A673 (cell line): ENCODE data around the gene DNAH1. TPM values are rescaled to one million over a fixed set of nuclear protein-coding genes. Genes with fewer than 3 reads are reported as not detected.

Experiments
- BruUV-seq: library from RNA; stranded (reverse); fragments of 400-500 nt; replicated peaks from 2 replicates; lab custom pipeline; 2021; lab: Mats Ljungman, UMichigan
- CTCF ChIA-PET: fragments of 300-600 bp; sonication (Branson Sonifier 250); formaldehyde crosslinking; loops from one replicate; lab custom pipeline; 2022; ENCODE audit warnings: antibody characterized with exemption; lab: Charles Lee
- POLR2A ChIA-PET: fragments of 300-600 bp; sonication (Branson Sonifier 250); formaldehyde crosslinking; loops from one replicate; lab custom pipeline; 2022; ENCODE audit warnings: antibody characterized with exemption; ENCODE audit not compliant: low non-redundant PET; lab: Charles Lee
- DNase-seq: peaks from one replicate; pipeline ENCODE4 v3.0.0-alpha.2; 2015; ENCODE audit warnings: low spot score
- H3K27ac ChIP-seq: fragments of 200-600 bp; sonication (generic); 2 replicates; pipeline ENCODE4 v1.5.1; 2016; ENCODE audit warnings: mixed run types, low read depth, mild to moderate bottlenecking, mixed read lengths, antibody characterized with exemption, low read length; ENCODE audit not compliant: poor library complexity, severe bottlenecking
- H3K27me3 ChIP-seq: fragments of 200-600 bp; sonication (generic); replicated peaks from 2 replicates; pipeline ENCODE4 v1.6.1; 2017; ENCODE audit warnings: mixed run types, low read depth, mild to moderate bottlenecking, mixed read lengths, antibody characterized with exemption, low read length; ENCODE audit not compliant: insufficient read depth, poor library complexity
- H3K36me3 ChIP-seq: fragments of 200-600 bp; sonication (generic); 2 replicates; pipeline ENCODE4 v1.6.1; 2016; ENCODE audit warnings: mixed run types, mild to moderate bottlenecking, mixed read lengths, antibody characterized with exemption, low read length; ENCODE audit not compliant: insufficient read depth, poor library complexity, severe bottlenecking
- H3K4me1 ChIP-seq: fragments of 200-600 bp; sonication (generic); 2 replicates; pipeline ENCODE4 v1.6.1; 2017; ENCODE audit warnings: mixed run types, mild to moderate bottlenecking, mixed read lengths, antibody characterized with exemption, low read length; ENCODE audit not compliant: insufficient read depth, poor library complexity, severe bottlenecking
- H3K4me3 ChIP-seq: fragments of 200-600 bp; sonication (generic); 2 replicates; pipeline ENCODE4 v1.5.1; 2016; ENCODE audit warnings: low read depth, mixed run types, mild to moderate bottlenecking, mixed read lengths, low read length; ENCODE audit not compliant: poor library complexity, severe bottlenecking
- H3K9me3 ChIP-seq: fragments of 200-600 bp; sonication (generic); 2 replicates; pipeline ENCODE4 v1.6.1; 2016; ENCODE audit warnings: mixed run types, low read depth, mild to moderate bottlenecking, mixed read lengths, antibody characterized with exemption, low read length; ENCODE audit not compliant: poor library complexity, severe bottlenecking
- EZH2 ChIP-seq: fragments of 200-600 bp; sonication (generic); IDR thresholded peaks from 2 replicates; pipeline ENCODE4 v1.6.1; 2017; ENCODE audit warnings: borderline replicate concordance, low read depth, mild to moderate bottlenecking, mixed read lengths, antibody characterized with exemption, low read length; ENCODE audit not compliant: poor library complexity, severe bottlenecking
- intact Hi-C: fragments of 100-400 bp; cut with micrococcal nuclease; formaldehyde crosslinking; loops from one replicate; pipeline ENCODE4 v1.10.0; 2022; ENCODE audit not compliant: unreplicated experiment
- total RNA-seq: library from RNA; stranded (reverse); gene quantifications from 2 replicates; pipeline ENCODE4 v1.2.3, GENCODE V29; 2021
- TF ChIP-seq, protein P1 (sequence below): fragments of 300-800, 200-600 bp; sonication (generic); conservative IDR thresholded peaks from 2 replicates; pipeline ENCODE4 v1.5.1; 2017; ENCODE audit warnings: low read depth, mild to moderate bottlenecking, antibody characterized with exemption, low read length, moderate library complexity, mixed read lengths

Gene DNAH1
- total RNA-seq, 1 experiment from 2014 or later = 1.3 TPM

DNA sequence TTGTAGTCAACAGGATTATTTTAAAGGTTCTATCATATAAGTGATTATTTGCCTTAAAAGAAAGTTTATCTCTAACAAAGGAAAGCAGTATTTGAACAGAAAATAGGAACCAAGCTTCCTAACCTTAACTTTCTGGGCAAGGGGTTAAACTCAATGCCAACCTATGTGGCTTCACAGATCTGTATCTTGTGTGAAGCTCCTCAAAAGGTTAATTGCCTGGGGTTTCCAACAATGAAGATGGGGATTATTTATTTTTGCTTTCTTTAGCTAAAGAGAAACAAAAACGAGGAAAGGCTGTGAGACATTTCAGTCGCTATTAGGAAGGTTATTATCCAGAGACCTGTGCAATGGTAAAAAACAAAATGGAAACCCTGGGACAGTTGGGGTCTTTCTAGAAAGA lies 36.5 kb upstream of the DNAH1 start:
- POLR2A ChIA-PET = no interaction called here
- TSS peak; percentile 78 for BruUV-seq
- Histone ChIP-seq H3K27ac (no peak overlapping the region), H3K4me1 (peaks cover 7% of the 10 kb centered on the region), H3K4me3 (no peak overlapping the region), H3K36me3 (no peaks in the 10 kb centered on the region), H3K27me3 (no peaks in the 10 kb centered on the region), H3K9me3 (no peaks in the 10 kb centered on the region)
- CTCF ChIA-PET = no interaction called here
- intact Hi-C loops = loop anchor here (5.0 kb wide), 1 partner anchor 37 kb away; no protein-coding TSS in a partner anchor
- TF ChIP-seq, protein P1, sequence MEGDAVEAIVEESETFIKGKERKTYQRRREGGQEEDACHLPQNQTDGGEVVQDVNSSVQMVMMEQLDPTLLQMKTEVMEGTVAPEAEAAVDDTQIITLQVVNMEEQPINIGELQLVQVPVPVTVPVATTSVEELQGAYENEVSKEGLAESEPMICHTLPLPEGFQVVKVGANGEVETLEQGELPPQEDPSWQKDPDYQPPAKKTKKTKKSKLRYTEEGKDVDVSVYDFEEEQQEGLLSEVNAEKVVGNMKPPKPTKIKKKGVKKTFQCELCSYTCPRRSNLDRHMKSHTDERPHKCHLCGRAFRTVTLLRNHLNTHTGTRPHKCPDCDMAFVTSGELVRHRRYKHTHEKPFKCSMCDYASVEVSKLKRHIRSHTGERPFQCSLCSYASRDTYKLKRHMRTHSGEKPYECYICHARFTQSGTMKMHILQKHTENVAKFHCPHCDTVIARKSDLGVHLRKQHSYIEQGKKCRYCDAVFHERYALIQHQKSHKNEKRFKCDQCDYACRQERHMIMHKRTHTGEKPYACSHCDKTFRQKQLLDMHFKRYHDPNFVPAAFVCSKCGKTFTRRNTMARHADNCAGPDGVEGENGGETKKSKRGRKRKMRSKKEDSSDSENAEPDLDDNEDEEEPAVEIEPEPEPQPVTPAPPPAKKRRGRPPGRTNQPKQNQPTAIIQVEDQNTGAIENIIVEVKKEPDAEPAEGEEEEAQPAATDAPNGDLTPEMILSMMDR = no peak
- TF ChIP-seq EZH2 = no peak
- no peak for DNase-seq

DNA sequence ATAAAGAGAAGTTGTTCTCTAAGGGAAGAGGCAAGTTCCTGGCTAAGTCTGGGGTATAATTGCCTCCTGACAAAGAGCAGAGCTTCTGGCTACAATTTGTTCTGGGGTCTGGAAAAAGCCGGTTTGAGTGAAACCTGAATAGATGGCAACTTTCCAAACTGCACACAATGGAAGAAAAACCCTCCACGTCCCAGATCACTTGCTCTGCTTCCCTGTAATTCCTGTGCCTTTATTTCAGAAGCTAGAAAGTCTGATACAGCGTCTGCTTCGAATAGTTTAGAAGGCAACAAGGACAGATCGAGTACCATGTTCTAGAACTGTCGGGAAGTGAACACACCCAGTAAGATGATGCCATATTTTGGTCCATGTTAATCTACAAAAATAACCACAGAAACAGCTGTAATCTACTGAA lies 36.1 kb upstream of the DNAH1 start:
- no peak for TF ChIP-seq EZH2
- TF ChIP-seq, protein P1 = no peak
- Histone ChIP-seq H3K27ac (no peak overlapping the region), H3K36me3 (no peaks in the 10 kb centered on the region), H3K9me3 (no peaks in the 10 kb centered on the region), H3K4me3 (no peak overlapping the region), H3K4me1 (peaks cover 7% of the 10 kb centered on the region), H3K27me3 (no peaks in the 10 kb centered on the region)
- no TSS peak for BruUV-seq
- ChIA-PET POLR2A (no interaction called here), CTCF (no interaction called here)
- DNase-seq = peak; percentile 21
- intact Hi-C loops = no loop called here

DNA sequence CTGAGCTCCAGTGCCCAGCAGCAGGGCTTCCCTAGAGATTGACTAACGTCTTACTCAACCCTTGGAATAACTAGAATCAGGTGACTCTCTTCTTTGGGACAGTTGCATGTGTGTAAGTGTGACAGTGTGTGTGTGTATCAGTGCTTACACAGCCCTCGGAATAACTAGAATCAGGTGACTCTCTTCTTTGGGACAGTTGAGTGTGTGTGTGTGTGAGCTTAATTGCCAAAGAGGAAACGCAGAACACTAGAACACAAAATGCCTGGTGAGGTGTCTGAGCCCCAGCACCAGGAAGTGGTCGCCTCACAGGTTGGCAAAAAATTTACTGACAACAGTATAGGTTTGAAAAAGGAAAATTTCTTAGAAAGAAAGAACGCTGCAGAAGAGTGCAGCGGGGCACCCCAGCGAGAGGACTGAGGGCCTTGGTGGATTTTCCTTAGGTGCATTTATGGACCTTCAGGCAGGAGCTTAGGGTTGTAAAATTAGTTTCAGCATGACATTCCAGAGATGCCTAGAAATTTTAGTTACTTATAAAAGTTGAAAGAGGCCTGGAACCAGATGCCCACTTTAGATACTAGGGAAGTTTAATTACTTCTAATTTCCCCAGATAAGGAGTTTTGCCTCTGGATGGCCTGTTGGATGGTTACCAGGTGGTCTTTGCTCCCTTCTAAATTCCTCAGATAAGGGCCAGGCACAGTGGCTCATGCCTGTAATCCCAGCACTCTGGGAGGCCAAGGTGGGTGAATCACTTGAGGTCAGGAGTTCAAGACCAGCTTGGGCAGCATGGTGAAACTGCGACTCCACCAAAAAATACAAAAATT lies 33.9 kb upstream of the DNAH1 start:
- peaks cover 7% of the 10 kb centered on the region for H3K4me1 ChIP-seq
- H3K36me3 ChIP-seq = no peaks in the 10 kb centered on the region
- no peak overlapping the region for H3K27ac ChIP-seq
- intact Hi-C loops = no loop called here
- H3K27me3 ChIP-seq = no peaks in the 10 kb centered on the region
- no peak overlapping the region for H3K4me3 ChIP-seq
- DNase-seq = no peak
- ChIA-PET POLR2A (no interaction called here), CTCF (no interaction called here)
- no peaks in the 10 kb centered on the region for H3K9me3 ChIP-seq
- BruUV-seq = no TSS peak
- no peak for TF ChIP-seq EZH2
- TF ChIP-seq, protein P1 = no peak
